GM19351 (cell line): ENCODE results near the gene BRD3OS.
A peak's percentile ranks its signal among the peaks of the same experiment; 100 is the strongest.

Experiments
- ATAC-seq: cut with Tn5 transposase; IDR thresholded peaks from one replicate; pipeline ENCODE4 v1.9.1; 2021; ENCODE audit warnings: mild to moderate bottlenecking, moderate library complexity; ENCODE audit not compliant: unreplicated experiment

BRD3OS gene

DNA sequence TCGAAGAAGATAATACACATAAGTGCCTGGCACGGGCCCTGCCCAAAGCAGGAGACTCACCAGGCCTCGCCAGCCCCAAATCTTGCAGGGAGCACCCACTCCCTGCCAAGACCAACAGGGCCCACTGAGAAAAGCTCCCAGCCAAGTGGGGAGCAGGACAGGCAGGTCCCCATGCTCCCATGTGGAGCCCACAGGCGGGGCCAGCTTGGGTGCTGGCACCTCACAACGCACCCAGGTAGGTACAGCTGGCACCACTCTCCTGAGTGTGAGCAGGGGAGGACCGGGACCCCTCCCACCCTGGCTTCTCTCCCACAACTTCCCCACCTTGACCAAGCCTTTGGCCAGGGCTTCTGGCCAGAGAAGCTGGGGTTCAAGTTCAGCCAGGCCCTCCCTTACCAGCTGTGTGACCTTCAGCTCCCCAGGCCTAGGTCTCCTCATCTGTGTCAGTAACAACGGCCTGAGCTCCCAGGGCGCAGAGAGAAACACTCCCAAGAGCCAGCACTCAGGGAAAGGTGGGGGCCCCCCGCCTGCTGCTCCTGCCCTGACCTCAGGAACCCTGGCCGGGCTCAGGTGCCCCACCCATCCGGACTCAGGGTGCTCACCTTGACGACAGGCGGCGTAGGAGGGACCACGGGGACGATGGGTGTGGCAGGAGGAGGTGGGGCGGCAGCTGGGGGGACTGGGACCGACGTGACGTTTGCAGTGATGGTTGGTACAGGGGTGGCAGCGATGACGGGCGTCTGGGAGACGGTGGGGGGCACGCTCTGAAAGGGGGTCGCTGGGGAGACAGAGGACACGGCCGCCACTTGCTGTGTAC lies 24.7 kb downstream of the BRD3OS start:
- ATAC-seq, result no peak

DNA sequence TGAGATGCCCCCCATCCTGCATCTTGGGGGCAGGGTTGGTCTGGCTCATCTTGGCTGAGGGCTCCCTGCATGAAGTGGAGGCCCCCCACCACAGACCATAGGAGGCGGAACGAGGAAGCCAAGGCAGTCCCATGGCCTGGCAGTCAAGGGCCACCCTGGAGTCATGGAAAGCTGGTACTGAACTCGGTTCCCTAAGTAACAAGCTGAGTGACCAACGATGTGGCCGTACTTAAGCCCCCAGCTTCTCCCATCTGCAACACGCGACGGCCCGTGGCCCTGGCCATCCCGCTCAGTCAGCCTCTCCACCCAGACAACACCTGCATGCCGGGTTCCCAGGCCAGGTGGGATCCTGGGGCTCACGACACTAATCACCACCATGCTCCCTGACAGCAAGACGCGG lies 25.4 kb downstream of the BRD3OS start:
- no peak for ATAC-seq

GRCh38 chr9:134051319-134051718 lies 26.0 kb downstream of the BRD3OS start:
- ATAC-seq, result no peak

GRCh38 chr9:134052491-134052890 lies 27.2 kb downstream of the BRD3OS start:
- ATAC-seq, result no peak

DNA sequence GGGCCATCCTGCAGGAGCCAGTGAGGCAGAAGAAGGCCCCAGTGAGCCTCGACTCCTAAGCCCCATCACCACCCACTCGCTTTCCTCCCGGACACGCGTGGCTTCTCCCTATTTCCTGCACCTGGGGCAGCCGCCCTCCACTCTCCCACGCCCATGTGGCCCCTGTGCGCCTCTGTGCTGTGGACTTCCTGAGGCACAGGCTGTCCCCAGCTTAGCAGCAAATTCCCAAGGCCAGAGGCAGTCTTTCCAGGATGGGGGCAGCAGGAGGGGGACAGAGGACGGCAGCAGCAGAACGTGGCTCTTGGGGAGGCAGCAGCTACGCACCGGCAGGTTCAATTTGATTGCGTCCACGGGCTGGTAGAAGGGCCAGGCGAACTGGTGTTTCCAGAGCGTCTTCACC lies 27.7 kb downstream of the BRD3OS start:
- ATAC-seq, result no peak

DNA sequence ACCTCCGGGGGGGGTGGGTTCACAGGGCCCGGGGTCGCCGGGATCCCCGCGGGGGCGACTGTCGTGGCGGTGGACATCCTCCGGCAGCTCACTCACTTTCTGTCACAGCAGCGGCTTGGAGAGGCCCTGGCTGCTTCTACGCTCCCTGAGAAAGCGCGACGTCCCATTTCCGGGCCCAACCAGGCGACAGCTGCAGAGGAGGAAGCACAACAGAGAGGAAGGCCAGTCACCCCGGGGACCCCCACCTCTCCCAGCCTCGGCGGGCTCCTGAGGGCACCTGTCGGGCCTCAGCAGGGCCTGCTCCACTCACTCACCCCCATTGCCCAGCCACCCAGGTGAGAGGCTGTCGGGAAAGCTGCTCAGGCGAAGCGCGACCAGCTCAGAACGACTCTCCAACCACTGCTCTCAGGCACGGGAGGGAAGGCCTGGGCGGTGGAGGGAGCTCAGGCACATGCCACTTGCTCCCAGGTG lies 28.2 kb downstream of the BRD3OS start:
- ATAC-seq, result no peak

DNA sequence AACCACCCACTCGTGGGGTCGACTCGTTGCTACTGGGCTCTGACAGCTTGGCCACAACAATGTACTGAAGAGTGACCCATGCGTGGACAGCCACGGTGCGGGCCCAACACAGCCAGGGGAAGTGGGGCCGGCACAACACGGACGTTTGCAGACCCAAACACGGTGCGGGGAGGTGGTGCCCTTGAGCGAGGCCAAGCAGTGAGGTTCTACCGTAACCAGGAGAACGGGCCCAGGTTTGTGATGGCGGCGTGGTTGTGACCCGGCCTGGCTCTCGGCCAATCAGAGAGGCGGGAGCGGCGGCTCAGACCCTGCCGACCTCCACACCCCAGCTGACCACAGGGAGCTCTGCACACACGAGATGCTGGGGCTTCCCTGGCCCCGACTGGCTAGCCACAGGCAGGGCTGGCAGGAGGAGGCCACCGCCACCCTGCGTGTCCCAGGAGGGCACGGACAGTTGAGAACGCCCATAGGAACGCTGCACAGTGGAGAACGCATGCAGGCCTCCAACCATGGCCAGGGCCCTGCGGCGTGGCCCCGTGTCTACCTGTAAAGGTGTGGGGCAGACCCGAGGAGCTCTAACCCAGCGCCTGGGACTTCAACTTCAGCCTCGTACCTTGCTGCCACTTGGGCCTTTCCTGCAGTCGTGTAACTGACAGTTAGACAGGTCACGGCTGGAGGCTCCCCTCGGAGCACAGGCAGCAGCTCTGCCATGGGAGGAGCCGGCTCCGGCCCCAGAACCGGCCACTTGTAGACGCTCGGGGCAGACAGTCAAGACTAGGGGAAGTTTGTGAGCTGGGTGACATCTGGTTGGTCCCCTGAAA lies 28.9 kb downstream of the BRD3OS start:
- no peak for ATAC-seq

GRCh38 chr9:134054891-134055811 lies 29.9 kb downstream of the BRD3OS start:
- no peak for ATAC-seq

GRCh38 chr9:134055981-134056461 lies 30.7 kb downstream of the BRD3OS start:
- no peak for ATAC-seq

DNA sequence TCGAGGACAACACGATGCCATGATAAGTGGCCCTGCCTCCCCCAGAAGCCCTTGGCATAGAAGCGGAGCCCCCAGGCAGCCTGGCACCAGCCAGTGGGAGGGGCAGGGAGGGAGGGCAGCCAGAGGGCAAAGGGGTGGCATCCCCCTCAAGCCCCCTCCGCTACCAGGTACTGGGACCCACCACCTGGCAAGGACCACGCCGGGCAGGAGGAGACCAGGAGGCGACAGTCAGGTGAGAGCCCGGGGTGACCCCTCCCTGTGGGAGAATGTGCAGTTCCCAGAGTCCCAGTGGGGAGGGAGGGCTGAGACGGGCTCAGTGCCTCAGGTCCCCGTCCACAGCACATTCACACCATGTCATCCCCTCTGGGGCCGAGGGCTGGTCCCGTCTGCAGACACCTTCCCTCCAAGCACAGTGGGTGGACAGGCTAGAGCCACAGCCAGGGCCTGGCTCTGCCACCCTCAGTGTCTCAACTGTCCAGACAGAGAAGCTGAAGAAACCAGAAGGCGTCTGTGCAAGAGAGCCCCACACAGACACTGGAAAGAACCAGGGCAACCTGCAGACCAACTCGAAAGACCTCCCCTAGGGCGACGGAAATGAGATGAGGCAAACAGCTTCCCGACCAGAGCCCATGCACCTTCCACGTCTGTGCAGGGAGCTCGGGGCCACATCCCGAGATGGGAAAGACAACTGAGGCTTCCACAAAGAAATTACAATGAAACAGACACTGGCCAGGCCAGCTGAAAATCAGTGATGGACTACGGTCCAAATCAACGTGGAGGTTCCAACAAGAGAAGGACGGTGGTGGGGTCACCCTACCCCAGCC lies 31.4 kb downstream of the BRD3OS start:
- ATAC-seq, result no peak

- ATAC-seq, result no peak
Observed at GRCh38 chr9:134057307-134057657, 32.0 kb downstream of the BRD3OS start.

DNA sequence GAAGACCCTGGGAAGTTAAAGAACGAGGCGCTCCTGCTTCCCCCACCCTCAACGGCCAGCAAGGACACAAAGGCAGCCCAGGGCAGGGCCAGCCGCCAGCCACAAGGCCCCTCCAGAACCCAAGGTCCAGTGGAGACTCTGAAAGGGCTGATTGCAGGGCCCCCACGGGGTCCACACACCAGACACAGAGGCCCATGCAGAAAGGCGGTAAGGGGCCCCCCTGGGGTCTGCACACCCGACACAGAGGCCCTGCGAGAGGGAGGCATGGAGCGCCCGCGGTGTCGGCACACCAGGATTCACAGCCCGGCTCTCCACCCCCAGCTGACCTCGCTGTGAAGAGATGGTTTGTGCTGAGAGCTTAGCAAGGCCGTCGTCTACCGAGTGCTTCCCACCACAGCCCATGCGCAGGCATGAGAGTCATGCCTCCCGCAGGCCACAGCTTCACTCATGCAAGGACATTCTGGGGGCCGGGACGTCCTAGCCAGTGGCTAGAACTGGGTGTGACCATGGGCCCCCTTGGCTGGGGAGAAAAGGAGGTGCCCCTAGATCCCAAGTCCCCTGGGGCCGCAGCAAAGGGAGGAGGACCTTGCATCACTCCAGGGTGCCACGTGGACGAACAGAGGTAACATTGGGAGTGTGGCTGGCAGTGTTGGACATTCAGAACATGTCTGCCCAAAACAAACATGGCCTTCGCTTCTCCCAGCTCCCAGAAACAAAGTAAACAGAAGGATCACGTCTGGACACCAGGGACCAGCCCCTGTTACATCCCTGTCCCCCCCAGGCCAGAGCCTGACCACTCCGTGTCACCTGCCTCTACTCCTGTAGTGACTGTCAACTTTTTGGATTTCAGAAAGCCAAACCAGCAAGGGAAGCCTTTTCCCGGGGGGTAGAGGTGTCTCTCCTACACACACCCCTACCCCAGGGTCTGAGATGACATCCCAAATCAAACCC lies 32.7 kb downstream of the BRD3OS start:
- no peak for ATAC-seq

DNA sequence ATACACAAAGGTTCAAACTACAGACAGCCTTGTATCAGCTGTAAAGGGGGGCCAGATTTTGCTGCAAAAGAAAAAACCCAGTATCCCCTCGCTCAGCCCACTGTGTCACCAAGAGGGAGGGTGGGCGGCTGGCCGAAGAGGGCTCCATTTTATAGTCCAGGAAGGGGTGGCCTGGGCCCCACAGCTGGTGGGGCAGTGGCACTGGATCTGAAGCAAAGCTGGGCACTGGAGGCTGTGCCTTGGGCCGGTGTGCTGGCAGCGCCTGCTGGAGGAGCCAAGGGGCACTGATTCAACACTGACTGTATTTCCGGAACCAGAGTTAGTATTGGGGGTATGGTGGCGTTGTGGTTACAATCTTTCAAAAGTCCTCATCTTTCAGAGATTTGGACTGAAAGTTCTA lies 33.4 kb downstream of the BRD3OS start:
- no peak for ATAC-seq

DNA sequence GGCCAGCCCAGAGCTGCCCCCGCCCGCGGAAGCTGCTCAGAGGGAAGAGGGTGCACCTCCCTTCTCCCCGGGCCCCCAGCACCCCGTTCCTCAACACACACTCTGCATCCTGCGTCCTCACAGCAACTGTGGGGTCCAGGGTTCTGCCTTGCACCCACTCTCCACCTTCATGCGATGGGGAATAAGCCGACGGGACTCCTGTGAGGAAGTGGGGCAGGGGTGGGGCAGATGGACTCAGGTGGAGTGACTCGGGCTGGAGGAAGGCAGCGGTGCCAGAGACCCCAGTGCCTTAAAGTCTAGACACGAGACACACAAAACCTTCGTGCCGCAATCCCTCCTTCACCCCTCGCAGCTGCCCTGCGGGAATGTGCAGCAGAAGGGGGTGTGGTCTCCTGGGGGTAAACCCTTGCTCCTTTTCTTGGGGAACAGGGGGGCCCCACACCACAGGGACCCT lies 33.9 kb downstream of the BRD3OS start:
- ATAC-seq, result no peak

DNA sequence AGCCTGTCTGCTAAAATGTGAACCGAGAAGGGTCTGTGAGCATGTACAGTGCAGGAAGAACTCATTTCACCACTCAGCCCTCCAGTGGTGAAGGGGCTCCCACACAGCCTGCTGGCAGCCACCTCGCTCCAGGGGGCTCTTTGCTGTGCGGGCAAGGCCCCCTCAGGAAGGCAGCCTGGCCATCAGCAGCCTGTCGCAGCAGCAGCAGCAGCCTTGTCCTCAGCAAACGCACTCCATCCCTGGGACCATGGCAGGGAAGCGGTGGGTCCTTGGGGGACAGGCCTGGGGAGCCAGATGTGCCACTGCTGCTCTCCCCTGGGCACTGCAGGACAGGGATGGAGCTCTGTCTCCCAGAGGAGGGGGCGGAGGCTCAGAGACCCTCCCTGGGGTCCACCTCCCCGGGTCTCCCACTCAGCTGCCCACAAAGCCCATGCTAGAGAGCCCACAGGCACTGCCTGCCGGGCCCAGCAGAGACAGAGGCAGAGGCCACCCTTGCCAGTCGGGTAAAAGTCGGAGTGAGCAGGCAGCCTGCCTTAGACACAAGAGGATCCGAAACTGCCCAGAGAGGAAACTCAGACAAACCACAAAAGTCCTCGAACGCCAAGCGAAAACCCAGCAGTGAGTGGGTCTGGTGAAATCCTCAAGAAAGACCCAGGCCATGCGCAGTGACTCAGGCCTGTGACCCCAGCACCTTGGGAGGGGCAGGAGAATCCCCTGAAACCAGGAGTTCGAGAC lies 34.5 kb downstream of the BRD3OS start:
- ATAC-seq, result peak; percentile 91

- ATAC-seq, result no peak
Observed at GRCh38 chr9:134060546-134060945, 35.3 kb downstream of the BRD3OS start.

- ATAC-seq, result no peak
Observed at GRCh38 chr9:134061019-134061687, 35.9 kb downstream of the BRD3OS start.
